Measurements from ENCODE around the gene GTF2IRD1. TPM values are rescaled to one million over a fixed set of nuclear protein-coding genes. Genes with fewer than 3 reads are reported as not detected.
"Not testable (repeated sequence)": the region's sequence is repeated elsewhere in the genome, so short reads cannot be mapped to it uniquely, and the experiment has no call there.

The GTF2IRD1 gene
- total RNA-seq, 1 donor from 2014 or later, result 0.67 TPM

DNA sequence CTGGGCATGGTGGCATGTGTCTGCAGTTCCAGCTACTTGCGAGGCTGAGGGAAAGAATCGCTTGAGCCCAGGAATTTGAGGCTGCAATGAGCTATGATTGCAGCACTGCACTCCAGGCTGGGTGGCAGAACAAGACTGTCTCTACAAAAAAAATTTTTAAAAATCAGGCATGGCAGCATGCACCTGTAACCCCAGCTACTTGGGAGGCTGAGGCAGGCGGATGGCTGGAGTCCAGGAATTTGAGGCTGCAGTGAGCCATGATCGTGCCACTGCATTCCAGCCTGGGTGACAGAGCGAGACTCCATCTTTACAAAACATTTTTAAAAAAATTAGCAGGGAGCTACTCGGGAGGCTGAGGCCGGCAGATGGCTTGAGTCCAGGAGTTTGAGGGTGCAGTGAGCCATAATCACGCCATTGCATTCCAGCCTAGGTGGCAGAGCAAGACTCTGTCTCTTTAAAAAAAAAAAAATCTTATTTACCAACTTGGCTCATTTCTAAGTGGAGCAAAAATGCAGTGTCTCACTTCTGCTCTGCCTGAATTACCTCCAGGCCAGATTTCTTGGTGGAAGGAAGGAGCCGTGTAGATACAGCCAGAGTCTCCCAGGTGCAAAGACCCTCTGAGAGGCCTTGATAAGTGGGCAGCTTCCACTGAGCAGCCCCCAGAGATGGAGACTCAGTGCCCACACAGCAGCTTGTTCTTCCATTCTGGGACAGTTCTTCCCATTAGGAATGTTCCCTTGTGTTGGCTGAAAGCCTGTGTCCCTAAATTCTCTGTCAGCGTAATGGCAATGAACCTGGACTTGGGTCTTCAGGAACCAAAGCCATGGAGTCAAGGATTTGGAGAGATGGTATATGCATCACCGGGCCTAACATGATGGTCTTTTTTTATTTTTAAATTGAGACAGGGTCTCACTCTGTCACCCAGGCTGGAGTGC, 30.0 kb downstream of the GTF2IRD1 start:
- no peaks in the 10 kb centered on the region for H3K36me3 Mint-ChIP-seq (ENCODE audit: low read depth)
- ChIA-PET CTCF (no interaction called here), POLR2A (no interaction called here)
- H3K27ac Mint-ChIP-seq, result no peak overlapping the region
- H3K4me3 Mint-ChIP-seq, result no peak overlapping the region
- no peak for ATAC-seq (ENCODE audit: low read depth)
- intact Hi-C loops (cut with micrococcal nuclease), result no loop called here
- H3K4me1 Mint-ChIP-seq, result peaks cover 21% of the 10 kb centered on the region
- H3K27me3 Mint-ChIP-seq, result peaks cover 15% of the 10 kb centered on the region
- DNase-seq, result no peak
- TF ChIP-seq, protein P1, sequence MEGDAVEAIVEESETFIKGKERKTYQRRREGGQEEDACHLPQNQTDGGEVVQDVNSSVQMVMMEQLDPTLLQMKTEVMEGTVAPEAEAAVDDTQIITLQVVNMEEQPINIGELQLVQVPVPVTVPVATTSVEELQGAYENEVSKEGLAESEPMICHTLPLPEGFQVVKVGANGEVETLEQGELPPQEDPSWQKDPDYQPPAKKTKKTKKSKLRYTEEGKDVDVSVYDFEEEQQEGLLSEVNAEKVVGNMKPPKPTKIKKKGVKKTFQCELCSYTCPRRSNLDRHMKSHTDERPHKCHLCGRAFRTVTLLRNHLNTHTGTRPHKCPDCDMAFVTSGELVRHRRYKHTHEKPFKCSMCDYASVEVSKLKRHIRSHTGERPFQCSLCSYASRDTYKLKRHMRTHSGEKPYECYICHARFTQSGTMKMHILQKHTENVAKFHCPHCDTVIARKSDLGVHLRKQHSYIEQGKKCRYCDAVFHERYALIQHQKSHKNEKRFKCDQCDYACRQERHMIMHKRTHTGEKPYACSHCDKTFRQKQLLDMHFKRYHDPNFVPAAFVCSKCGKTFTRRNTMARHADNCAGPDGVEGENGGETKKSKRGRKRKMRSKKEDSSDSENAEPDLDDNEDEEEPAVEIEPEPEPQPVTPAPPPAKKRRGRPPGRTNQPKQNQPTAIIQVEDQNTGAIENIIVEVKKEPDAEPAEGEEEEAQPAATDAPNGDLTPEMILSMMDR (IDR thresholded peaks at IDR 0.05), result no peak
- H3K9me3 Mint-ChIP-seq, result no peaks in the 10 kb centered on the region

DNA sequence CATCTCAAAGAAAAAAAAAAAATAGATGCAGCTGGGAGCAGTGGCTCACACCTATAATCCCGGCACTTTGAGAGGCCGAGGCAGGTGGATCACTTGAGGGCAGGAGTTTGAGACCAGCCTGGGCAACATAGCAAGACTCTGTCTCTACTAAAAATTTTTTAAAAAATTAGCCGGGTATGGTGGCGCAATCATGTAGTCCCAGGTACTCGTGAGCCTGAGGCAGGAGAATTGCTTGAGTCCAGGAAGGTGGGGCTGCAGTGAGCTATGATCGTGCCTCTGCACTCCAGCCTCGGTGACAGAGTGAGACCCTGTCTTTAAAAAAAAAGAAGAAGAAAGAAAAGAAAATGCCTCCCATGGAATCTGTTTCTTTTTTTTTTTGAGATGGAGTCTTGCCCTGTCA, 31.9 kb downstream of the GTF2IRD1 start:
- peaks cover 8% of the 10 kb centered on the region for H3K4me1 Mint-ChIP-seq
- no peak overlapping the region for H3K4me3 Mint-ChIP-seq
- CTCF ChIA-PET, result no interaction called here
- H3K27me3 Mint-ChIP-seq, result peaks cover 12% of the 10 kb centered on the region
- intact Hi-C loops (cut with micrococcal nuclease), result no loop called here
- TF ChIP-seq, protein P1 (IDR thresholded peaks at IDR 0.05), result no peak
- DNase-seq (no peak), ATAC-seq (ENCODE audit: low read depth) (no peak)
- H3K27ac Mint-ChIP-seq, result no peak overlapping the region
- POLR2A ChIA-PET, result no interaction called here
- no peaks in the 10 kb centered on the region for H3K9me3 Mint-ChIP-seq
- no peaks in the 10 kb centered on the region for H3K36me3 Mint-ChIP-seq (ENCODE audit: low read depth)

DNA sequence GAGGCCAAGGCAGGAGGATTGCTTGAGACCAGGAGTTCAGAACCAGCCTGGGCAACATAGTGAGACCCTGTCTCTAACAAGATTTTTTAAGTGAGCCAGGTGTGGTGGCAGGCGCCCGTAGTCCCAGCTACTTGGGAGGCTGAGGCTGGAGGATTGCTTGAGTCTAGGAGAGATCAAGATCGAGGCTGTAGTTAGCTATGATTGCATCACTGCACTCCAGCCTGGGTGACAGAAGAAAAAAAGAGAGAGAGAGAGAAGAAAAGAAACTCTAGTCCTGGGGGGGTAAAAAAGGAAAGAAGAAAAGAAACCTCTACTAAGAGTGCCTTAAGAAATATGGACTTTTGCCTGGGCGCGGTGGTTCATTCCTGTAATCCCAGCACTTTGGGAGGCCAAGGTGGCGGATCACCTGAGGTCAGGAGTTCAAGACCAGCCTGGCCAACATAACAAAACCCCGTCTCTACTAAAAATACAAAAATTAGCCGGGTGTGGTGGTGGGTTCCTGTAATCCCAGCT, 34.9 kb downstream of the GTF2IRD1 start:
- H3K4me1 Mint-ChIP-seq; H3K36me3 Mint-ChIP-seq (ENCODE audit: low read depth); POLR2A ChIA-PET; CTCF ChIA-PET; H3K9me3 Mint-ChIP-seq; DNase-seq; H3K27ac Mint-ChIP-seq; ATAC-seq (ENCODE audit: low read depth); intact Hi-C loops (cut with micrococcal nuclease); H3K27me3 Mint-ChIP-seq; H3K4me3 Mint-ChIP-seq: not testable (repeated sequence)

DNA sequence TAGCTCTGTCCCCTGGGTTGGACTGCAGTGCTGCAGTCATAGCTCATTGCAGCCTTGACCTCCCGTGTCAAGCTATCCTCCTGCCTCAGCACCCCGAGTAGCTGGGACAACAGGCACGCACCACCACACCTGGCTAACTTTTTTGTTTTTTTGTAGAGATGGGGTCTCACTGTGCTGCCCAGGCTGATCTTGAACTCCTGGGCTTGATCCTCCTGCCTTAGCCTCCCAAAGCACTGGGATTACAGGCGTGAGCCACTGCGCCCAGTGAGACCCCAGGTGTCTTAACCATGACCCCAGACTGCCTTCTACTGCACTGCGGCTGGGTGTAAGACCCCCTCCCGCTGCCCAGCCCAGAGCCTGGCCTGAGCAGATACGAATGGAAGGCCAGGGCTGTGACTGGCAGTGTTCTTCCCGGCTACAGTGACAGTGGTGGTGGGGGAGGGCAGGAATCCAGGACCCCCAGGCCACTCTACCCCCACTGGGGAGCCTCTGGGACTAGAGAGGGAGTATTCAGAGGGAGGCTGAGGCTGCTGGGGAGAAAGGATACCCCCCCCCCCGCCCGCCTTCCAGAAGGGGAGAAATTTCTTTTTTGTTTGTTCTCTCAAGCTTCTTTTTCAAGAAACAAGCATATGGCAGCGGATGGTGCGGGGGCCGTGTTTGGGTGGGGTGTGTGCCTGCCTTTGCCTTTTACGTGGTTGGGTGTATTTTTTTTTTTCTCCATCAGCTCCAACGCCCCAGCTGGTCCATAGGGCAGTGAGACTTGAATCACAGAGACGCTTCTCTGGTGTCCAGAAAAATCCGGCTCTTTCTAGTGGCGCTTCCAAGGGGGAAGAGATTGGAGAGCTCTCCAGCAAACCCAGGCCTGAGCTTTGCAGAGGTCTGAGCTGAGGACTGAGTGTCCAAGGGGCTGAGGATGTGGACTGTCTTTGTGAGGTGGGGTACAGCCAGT, 36.6 kb downstream of the GTF2IRD1 start:
- TF ChIP-seq, protein P1 (IDR thresholded peaks at IDR 0.05), result no peak
- no peak for ATAC-seq (ENCODE audit: low read depth)
- intact Hi-C loops (cut with micrococcal nuclease), result no loop called here
- Mint-ChIP-seq H3K27me3 (no peaks in the 10 kb centered on the region), H3K36me3 (ENCODE audit: low read depth) (no peaks in the 10 kb centered on the region), H3K4me3 (no peak overlapping the region), H3K27ac (no peak overlapping the region), H3K4me1 (no peaks in the 10 kb centered on the region), H3K9me3 (peaks cover 3% of the 10 kb centered on the region)
- no peak for DNase-seq
- ChIA-PET CTCF (no interaction called here), POLR2A (interaction anchor here (0.6 kb wide), 1 partner anchor 46 kb away, joined by 3 read pairs; no protein-coding TSS in a partner anchor)

DNA sequence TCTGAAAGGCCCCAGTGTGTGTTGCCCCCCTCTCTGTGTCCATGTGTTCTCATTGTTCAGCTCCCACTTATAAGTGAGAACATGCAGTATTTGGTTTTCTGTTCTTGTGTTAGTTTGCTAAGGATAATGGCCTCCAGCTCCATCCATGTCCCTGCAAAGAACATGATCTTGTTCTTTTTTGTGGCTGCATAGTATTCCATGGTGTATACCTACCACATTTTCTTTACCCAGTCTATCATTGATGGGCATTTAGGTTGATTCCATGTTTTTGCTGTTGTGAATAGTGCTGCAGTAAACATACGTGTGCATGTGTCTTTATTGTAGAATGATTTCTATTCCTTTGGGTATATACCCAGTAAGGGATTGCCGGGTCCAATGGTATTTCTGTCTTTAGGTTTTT, 37.8 kb downstream of the GTF2IRD1 start:
- ATAC-seq (ENCODE audit: low read depth); CTCF ChIA-PET; H3K4me1 Mint-ChIP-seq: not testable (repeated sequence)

More for the DNA sequence above, 37.8 kb downstream of the GTF2IRD1 start:
- H3K36me3 Mint-ChIP-seq (ENCODE audit: low read depth); H3K9me3 Mint-ChIP-seq; DNase-seq; intact Hi-C loops (cut with micrococcal nuclease); H3K27ac Mint-ChIP-seq; H3K27me3 Mint-ChIP-seq; H3K4me3 Mint-ChIP-seq; POLR2A ChIA-PET: not testable (repeated sequence)
